Fibroblast of lung (primary cell): Measurements from ENCODE around the gene POU3F1. TPM values are rescaled to one million over a fixed set of nuclear protein-coding genes. Genes with fewer than 3 reads are reported as not detected.
A peak's percentile ranks its signal among the peaks of the same experiment; 100 is the strongest.

Experiments used
- DNase-seq, 2 donors: peaks; one replicate each; pipeline versions ENCODE4 v3.0.0 to v3.0.0-alpha.2; 2010; ENCODE audit warnings: low read depth in 2 of 2
- H2AFZ ChIP-seq: 2 replicates; pipeline ENCODE4 v1.5.1; 2012; ENCODE audit warnings: low read length, control low read depth, inconsistent platforms
- H3K27ac ChIP-seq: 2 replicates; pipeline ENCODE4 v1.5.1; 2011; ENCODE audit warnings: low read length, control low read depth; ENCODE audit not compliant: insufficient read depth
- H3K27me3 ChIP-seq: 2 replicates; pipeline ENCODE4 v1.5.1; 2011; ENCODE audit warnings: mild to moderate bottlenecking, low read length; ENCODE audit not compliant: control insufficient read depth, insufficient read depth
- H3K36me3 ChIP-seq: 2 replicates; pipeline ENCODE4 v1.5.1; 2011; ENCODE audit warnings: low read length; ENCODE audit not compliant: control insufficient read depth, insufficient read depth
- H3K4me1 ChIP-seq: 2 replicates; pipeline ENCODE4 v1.5.1; 2011; ENCODE audit warnings: low read length; ENCODE audit not compliant: control insufficient read depth, insufficient read depth; ENCODE audit errors: extremely low read depth
- H3K4me2 ChIP-seq: 2 replicates; pipeline ENCODE4 v1.5.1; 2011; ENCODE audit warnings: low read length, control low read depth; ENCODE audit not compliant: insufficient read depth; ENCODE audit errors: extremely low read depth
- H3K4me3 ChIP-seq, 4 experiments: fragments of 200-600 bp in 1 of 4; sonication (generic) in 1 of 4; replicated peaks in 1 of 4; 2 replicates each; pipeline ENCODE4 v1.5.1; 2011 to 2016; ENCODE audit warnings: low read length in 4 of 4, low read depth in 3 of 4, mild to moderate bottlenecking in 3 of 4, control low read depth in 2 of 4, inconsistent platforms in 1 of 4, mixed read lengths in 1 of 4; ENCODE audit not compliant: insufficient read depth in 1 of 4; ENCODE audit errors: control extremely low read depth in 1 of 4
- H3K79me2 ChIP-seq: 2 replicates; pipeline ENCODE4 v1.5.1; 2012; ENCODE audit warnings: mild to moderate bottlenecking, low read length, inconsistent platforms; ENCODE audit not compliant: control insufficient read depth, insufficient read depth
- H3K9ac ChIP-seq: 2 replicates; pipeline ENCODE4 v1.5.1; 2011; ENCODE audit warnings: mild to moderate bottlenecking, low read length, control low read depth; ENCODE audit not compliant: insufficient read depth
- H3K9me3 ChIP-seq: 2 replicates; pipeline ENCODE4 v1.5.1; 2012; ENCODE audit warnings: low read depth, low read length; ENCODE audit not compliant: control insufficient read depth, insufficient read depth
- H4K20me1 ChIP-seq: 2 replicates; pipeline ENCODE4 v1.5.1; 2011; ENCODE audit warnings: low read length; ENCODE audit not compliant: control insufficient read depth, insufficient read depth; ENCODE audit errors: extremely low read depth
- CTCF ChIP-seq, 2 donors: IDR thresholded peaks in 1 of 2; conservative IDR thresholded peaks in 1 of 2; 1 replicate in 1 of 2; 2 replicates in 1 of 2; pipeline ENCODE4 v1.5.1; 2011 to 2012; ENCODE audit warnings: low read length in 2 of 2, control low read depth in 1 of 2, inconsistent platforms in 1 of 2, low read depth in 1 of 2, mild to moderate bottlenecking in 1 of 2
- EZH2 ChIP-seq: IDR thresholded peaks from 2 replicates; pipeline ENCODE4 v1.5.1; 2012; ENCODE audit warnings: low read length, control low read depth, mild to moderate bottlenecking; ENCODE audit errors: missing control alignments
- polyA plus RNA-seq, 2 donors: library from polyadenylated mRNA; depleted of rRNA in 1 of 2; stranded (reverse) in 1 of 2; unstranded in 1 of 2; fragments of >200 nt; gene quantifications; 2 replicates each; pipeline ENCODE4 v1.2.1, GENCODE V29; 2011 to 2012; ENCODE audit warnings: missing spikeins in 1 of 2
- total RNA-seq: library from RNA; depleted of rRNA; stranded (reverse); fragments of >200 nt; gene quantifications from 2 replicates; pipeline ENCODE4 v1.2.1, GENCODE V29; 2014

Gene POU3F1
- total and polyA plus RNA-seq, 2 donors (not counting 1 experiment from before 2014, with no cell fraction given) = under 0.01 TPM; not detected in 1

GRCh38 chr1:37995751-37996345 is 50.7 kb downstream of the POU3F1 start:
- no peaks in the 10 kb centered on the region for H3K9me3 ChIP-seq
- H2AFZ ChIP-seq = peak overlapping the region; percentile 23
- H3K9ac ChIP-seq = peak overlapping the region; percentile 68
- peak overlapping the region; percentile 53 for H3K4me2 ChIP-seq
- DNase-seq = peak; percentile 82 to 96
- H3K27me3 ChIP-seq = no peaks in the 10 kb centered on the region
- no peaks in the 10 kb centered on the region for H4K20me1 ChIP-seq
- peaks cover 17% of the 10 kb centered on the region for H3K79me2 ChIP-seq
- peak overlapping the region; percentile 42 to 63 (median 53) for H3K4me3 ChIP-seq
- TF ChIP-seq CTCF (conservative IDR thresholded peaks at IDR 0.05 in 1 of 2, IDR thresholded peaks at IDR 0.05 in 1 of 2; ENCODE audit: low read depth in 1 of 2, low read length in 2 of 2) = no peak
- TF ChIP-seq EZH2 = no peak
- H3K36me3 ChIP-seq = peaks cover 23% of the 10 kb centered on the region
- H3K27ac ChIP-seq = peak overlapping the region; percentile 84
- H3K4me1 ChIP-seq = peaks cover 47% of the 10 kb centered on the region

- DNase-seq = no peak
- TF ChIP-seq CTCF (conservative IDR thresholded peaks at IDR 0.05 in 1 of 2, IDR thresholded peaks at IDR 0.05 in 1 of 2; ENCODE audit: low read depth in 1 of 2, low read length in 2 of 2) = no peak
- TF ChIP-seq EZH2 = no peak
- peaks cover 23% of the 10 kb centered on the region for H3K36me3 ChIP-seq
- H3K79me2 ChIP-seq = peaks cover 17% of the 10 kb centered on the region
- H3K27ac ChIP-seq = peak overlapping the region; percentile 84
- H3K9me3 ChIP-seq = no peaks in the 10 kb centered on the region
- H4K20me1 ChIP-seq = no peaks in the 10 kb centered on the region
- no peaks in the 10 kb centered on the region for H3K27me3 ChIP-seq
- H3K4me3 ChIP-seq = peak overlapping the region in 3 of 4 experiments; percentile 45 to 63 (median 61)
- no peak overlapping the region for H3K9ac ChIP-seq
- peak overlapping the region; percentile 53 for H3K4me2 ChIP-seq
- peaks cover 40% of the 10 kb centered on the region for H3K4me1 ChIP-seq
- H2AFZ ChIP-seq = no peak overlapping the region
Observed at GRCh38 chr1:37994886-37995566, 51.6 kb downstream of the POU3F1 start.

Other genes with a start within 250 kb of the POU3F1 start
- gene C1orf122, start 239.0 kb downstream of the POU3F1 start, total RNA-seq = 24.7 and 28.1 TPM in 2 replicates
- 14.3 and 14.8 TPM in 2 replicates for gene C1orf122, start 239.0 kb downstream of the POU3F1 start, polyA plus RNA-seq
- gene YRDC, start 238.6 kb downstream of the POU3F1 start, total RNA-seq = 12.6 and 14.0 TPM in 2 replicates
- gene YRDC, start 238.6 kb downstream of the POU3F1 start, polyA plus RNA-seq = 9.9 and 15.9 TPM in 2 replicates
- 3.1 and 4.5 TPM in 2 replicates for gene MTF1, start 187.2 kb downstream of the POU3F1 start, total RNA-seq
- gene MTF1, start 187.2 kb downstream of the POU3F1 start, polyA plus RNA-seq = 8.4 and 8.8 TPM in 2 replicates
- gene INPP5B, start 99.7 kb downstream of the POU3F1 start, total RNA-seq = 42.1 and 55.0 TPM in 2 replicates
- gene INPP5B, start 99.7 kb downstream of the POU3F1 start, polyA plus RNA-seq = 18.8 and 23.6 TPM in 2 replicates
- 72.3 and 97.8 TPM in 2 replicates for gene SF3A3, start 56.8 kb downstream of the POU3F1 start, total RNA-seq
- 60.3 and 62.4 TPM in 2 replicates for gene SF3A3, start 56.8 kb downstream of the POU3F1 start, polyA plus RNA-seq
- 13.9 and 14.4 TPM in 2 replicates for gene FHL3, start 41.3 kb downstream of the POU3F1 start, total RNA-seq
- gene FHL3, start 41.3 kb downstream of the POU3F1 start, polyA plus RNA-seq = 14.7 and 25.0 TPM in 2 replicates
- 34.8 and 39.5 TPM in 2 replicates for gene UTP11, start 34.1 kb downstream of the POU3F1 start, total RNA-seq
- gene UTP11, start 34.1 kb downstream of the POU3F1 start, polyA plus RNA-seq = 56.5 and 63.7 TPM in 2 replicates